A549 (cell line): ENCODE data around the gene KRABD2.
A peak's percentile ranks its signal among the peaks of the same experiment; 100 is the strongest.

Source experiments
- ATAC-seq, 2 experiments: fragments of 200-7000 bp in 1 of 2; fragments of >200 bp in 1 of 2; cut with Nextera tagmentation in 1 of 2; cut with Tn5 transposase in 1 of 2; 3 replicates each; pipeline versions ENCODE4 v1.8.0 to v1.9.1; 2018 to 2020; ENCODE audit warnings: mild to moderate bottlenecking in 1 of 2, moderate library complexity in 1 of 2
- CTCF ChIA-PET: fragments of 300-600 bp; sonication (Branson Sonifier 250); formaldehyde crosslinking; extraction: SDS; loops from one replicate; lab custom pipeline; 2021; ENCODE audit warnings: antibody characterized with exemption, inconsistent platforms; lab: Yijun Ruan, JAX
- POLR2A ChIA-PET: fragments of 350-600 bp; formaldehyde crosslinking; extraction: SDS; loops from one replicate; lab custom pipeline; 2021; ENCODE audit warnings: antibody characterized with exemption, inconsistent platforms; lab: Yijun Ruan, JAX
- DNase-seq, 2 experiments: peaks; one replicate each; pipeline versions ENCODE4 v3.0.0 to v3.0.0-alpha.2; 2011 to 2016; ENCODE audit warnings: low read depth in 1 of 2, low spot score in 1 of 2
- FAIRE-seq: peaks from 2 replicates; lab custom pipeline; 2011; peaks lifted over from hg19 to GRCh38; lab: Jason Lieb, UNC
- H3K27ac ChIP-seq, 2 experiments: fragments of >200 bp; sonication (Bioruptor Twin); formaldehyde crosslinking; 3 replicates each; pipeline ENCODE4 v1.5.1; 2016 to 2017
- H3K4me1 ChIP-seq: fragments of >200 bp; sonication (Bioruptor Twin); formaldehyde crosslinking; 3 replicates; pipeline ENCODE4 v1.6.1; 2016
- H3K4me2 ChIP-seq: fragments of >200 bp; sonication (Bioruptor Twin); formaldehyde crosslinking; 3 replicates; pipeline ENCODE4 v1.6.1; 2016
- H3K4me3 ChIP-seq: fragments of >200 bp; sonication (Bioruptor Twin); formaldehyde crosslinking; 3 replicates; pipeline ENCODE4 v1.5.1; 2016
- H3K9me3 ChIP-seq: fragments of >200 bp; sonication (Bioruptor Twin); formaldehyde crosslinking; 3 replicates; pipeline ENCODE4 v1.6.1; 2016
- CEBPB ChIP-seq, 2 experiments: fragments of >200 bp in 1 of 2; sonication (Bioruptor Twin) in 1 of 2; formaldehyde crosslinking in 1 of 2; IDR thresholded peaks; 2 replicates each; pipeline ENCODE4 v1.6.1; 2012 to 2016
- CHD4 ChIP-seq: fragments of 200-600 bp; sonication (generic); IDR thresholded peaks from 2 replicates; pipeline ENCODE4 v1.6.1; 2016; ENCODE audit warnings: antibody characterized with exemption, mild to moderate bottlenecking, borderline replicate concordance
- CTCF ChIP-seq: fragments of >200 bp; sonication (Bioruptor Twin); formaldehyde crosslinking; IDR thresholded peaks from 3 replicates; pipeline ENCODE4 v1.5.1; 2016
- EHF ChIP-seq: fragments of 250-450 bp; sonication (Bioruptor Pico); IDR thresholded peaks from 2 replicates; pipeline ENCODE4 v1.5.0; 2020; ENCODE audit warnings: mild to moderate bottlenecking
- EP300 ChIP-seq, 2 experiments: fragments of >200 bp; sonication (Bioruptor Twin); formaldehyde crosslinking; IDR thresholded peaks; 2 replicates in 1 of 2; 3 replicates in 1 of 2; pipeline ENCODE4 v1.6.1; 2016 to 2017
- ESRRA ChIP-seq: fragments of 150-350 bp; IDR thresholded peaks from 2 replicates; pipeline ENCODE4 v1.6.1; 2014; ENCODE audit warnings: mild to moderate bottlenecking, low read length, borderline replicate concordance
- FOSB ChIP-seq: fragments of 250-450 bp; sonication (Bioruptor Pico); IDR thresholded peaks from 2 replicates; pipeline ENCODE4 v1.5.0; 2020; ENCODE audit warnings: mild to moderate bottlenecking, moderate library complexity
- FOXS1 ChIP-seq: fragments of 250-450 bp; sonication (Bioruptor Pico); IDR thresholded peaks from 2 replicates; pipeline ENCODE4 v1.5.0; 2020; ENCODE audit warnings: mild to moderate bottlenecking, moderate library complexity
- HEYL ChIP-seq: fragments of 250-450 bp; sonication (Bioruptor Pico); IDR thresholded peaks from 2 replicates; pipeline ENCODE4 v1.8.0; 2021; ENCODE audit warnings: mild to moderate bottlenecking, moderate library complexity
- HOXB13 ChIP-seq: fragments of 250-450 bp; sonication (Bioruptor Pico); IDR thresholded peaks from 2 replicates; pipeline ENCODE4 v1.5.0; 2020; ENCODE audit warnings: low read depth, mild to moderate bottlenecking, moderate library complexity
- HOXB5 ChIP-seq: fragments of 250-450 bp; sonication (Bioruptor Pico); IDR thresholded peaks from 2 replicates; pipeline ENCODE4 v1.5.0; 2020; ENCODE audit warnings: mild to moderate bottlenecking, moderate library complexity
- MAFK ChIP-seq: fragments of 450-650 bp; IDR thresholded peaks from 2 replicates; pipeline ENCODE4 v1.6.1; 2014; ENCODE audit not compliant: partially characterized antibody
- MAX ChIP-seq: IDR thresholded peaks from 2 replicates; pipeline ENCODE4 v1.6.1; 2012
- MYC ChIP-seq: IDR thresholded peaks from 2 replicates; pipeline ENCODE4 v1.6.1; 2012; ENCODE audit warnings: mild to moderate bottlenecking, inconsistent platforms, low read length, improper control_type of control experiment, borderline replicate concordance
- POLR2A ChIP-seq: IDR thresholded peaks from 2 replicates; pipeline ENCODE4 v1.6.1; 2012; ENCODE audit warnings: mild to moderate bottlenecking, low read length
- RCOR1 ChIP-seq: fragments of 150-350 bp; IDR thresholded peaks from 2 replicates; pipeline ENCODE4 v1.6.1; 2014; ENCODE audit warnings: antibody characterized with exemption, low read length, low read depth
- RFX5 ChIP-seq: fragments of 450-650 bp; IDR thresholded peaks from 2 replicates; pipeline ENCODE4 v1.7.1; 2014; ENCODE audit warnings: antibody characterized with exemption, mild to moderate bottlenecking, moderate library complexity
- RNF2 ChIP-seq: fragments of 200-600 bp; sonication (generic); IDR thresholded peaks from 2 replicates; pipeline ENCODE4 v1.6.1; 2016; ENCODE audit warnings: low read depth, mild to moderate bottlenecking, antibody characterized with exemption, moderate library complexity, borderline replicate concordance
- SMC3 ChIP-seq: fragments of >200 bp; sonication (Bioruptor Twin); formaldehyde crosslinking; IDR thresholded peaks from 3 replicates; pipeline ENCODE4 v1.6.1; 2018; ENCODE audit warnings: inconsistent platforms
- SREBF2 ChIP-seq: fragments of 450-650 bp; IDR thresholded peaks from 2 replicates; pipeline ENCODE4 v1.6.1; 2014; ENCODE audit warnings: mild to moderate bottlenecking, moderate library complexity
- TFCP2L1 ChIP-seq: fragments of 250-450 bp; sonication (Bioruptor Pico); IDR thresholded peaks from 2 replicates; pipeline ENCODE4 v1.5.0; 2021; ENCODE audit warnings: mild to moderate bottlenecking
- WGBS: methylation state at CpG from one replicate; pipeline ENCODE4 v1.1.6; 2017; ENCODE audit errors: missing lambda C conversion rate; 5-methylcytosine and 5-hydroxymethylcytosine counted together
- TF ChIP-seq, protein P1 (sequence below): fragments of 250-450 bp; sonication (Bioruptor Pico); IDR thresholded peaks from 2 replicates; pipeline ENCODE4 v1.5.0; 2020; ENCODE audit warnings: low read depth, mild to moderate bottlenecking, moderate library complexity
- TF ChIP-seq, protein P2 (sequence below): fragments of 150-350 bp; IDR thresholded peaks from 2 replicates; pipeline ENCODE4 v1.6.1; 2014; ENCODE audit warnings: low read depth, mild to moderate bottlenecking, low read length
- TF ChIP-seq, protein P3 (sequence below): fragments of >200 bp; sonication (Bioruptor Twin); formaldehyde crosslinking; IDR thresholded peaks from 2 replicates; pipeline ENCODE4 v1.6.1; 2016

The KRABD2 gene

DNA sequence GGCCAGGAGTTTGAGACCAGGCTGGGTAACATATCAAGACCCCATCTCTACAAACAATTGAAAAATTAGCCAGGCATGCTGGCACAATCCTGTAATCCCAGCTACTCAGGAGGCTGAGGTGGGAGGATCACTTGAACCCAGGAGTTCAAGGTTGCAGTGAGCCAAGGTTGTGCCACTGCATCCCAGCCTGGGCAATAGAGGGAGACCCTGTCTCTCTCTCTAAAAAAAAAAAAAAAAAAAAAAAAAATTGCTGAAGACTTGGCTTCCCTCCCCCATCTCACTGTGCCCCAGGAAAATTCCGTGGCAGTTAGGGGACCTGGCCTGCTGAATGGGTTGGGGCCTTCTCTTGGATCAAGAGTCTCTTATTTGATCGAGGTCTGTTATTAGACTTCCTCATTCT, 37.0 kb downstream of the KRABD2 start, which contains the start of gene ODF4:
TSS of gene ODF4 (plus strand) at position 301 of the 400 bp plus-strand sequence. CDS start 212 bp downstream, outside the sequence.
- H3K4me1 ChIP-seq: no peaks in the 10 kb centered on the region
- POLR2A ChIA-PET: no interaction called here
- FAIRE-seq: no peak

DNA sequence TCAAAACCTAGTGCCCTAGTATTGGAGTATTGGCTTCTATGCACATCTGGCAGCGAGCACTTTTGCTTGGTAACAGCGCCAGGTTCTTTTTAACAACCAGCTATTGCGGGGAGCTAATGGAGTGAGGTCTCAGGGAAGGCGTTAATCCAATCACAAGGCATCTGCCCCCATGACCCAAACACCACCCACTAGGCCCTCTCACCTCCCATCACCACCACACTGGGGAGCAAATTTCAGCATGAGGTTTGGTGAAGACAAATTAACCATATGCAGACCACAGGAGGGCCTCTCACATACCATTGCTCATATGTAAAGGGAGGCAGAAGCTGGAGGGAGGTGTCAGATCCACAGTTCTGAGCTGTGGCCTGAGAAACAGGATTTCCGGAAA, 37.8 kb downstream of the KRABD2 start:
- CTCF ChIA-PET: interaction anchor here (0.9 to 4.5 kb wide), 6 partner anchors 11 to 282 kb away, joined by 3 to 16 read pairs (median 4); no protein-coding TSS in a partner anchor

More for the DNA sequence above, 37.0 kb downstream of the KRABD2 start, which contains the start of gene ODF4:
- TF ChIP-seq MAX (no peak), CEBPB (IDR thresholded peaks at IDR 0.05) (no peak), RCOR1 (no peak), CTCF (no peak), RNF2 (no peak), FOXS1 (CRISPR knock-in tag) (no peak), FOSB (CRISPR knock-in tag) (no peak)
- TF ChIP-seq, protein P1, sequence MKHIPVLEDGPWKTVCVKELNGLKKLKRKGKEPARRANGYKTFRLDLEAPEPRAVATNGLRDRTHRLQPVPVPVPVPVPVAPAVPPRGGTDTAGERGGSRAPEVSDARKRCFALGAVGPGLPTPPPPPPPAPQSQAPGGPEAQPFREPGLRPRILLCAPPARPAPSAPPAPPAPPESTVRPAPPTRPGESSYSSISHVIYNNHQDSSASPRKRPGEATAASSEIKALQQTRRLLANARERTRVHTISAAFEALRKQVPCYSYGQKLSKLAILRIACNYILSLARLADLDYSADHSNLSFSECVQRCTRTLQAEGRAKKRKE (CRISPR knock-in tag): no peak
- TF ChIP-seq, all 56 proteins: peak for 0
- Histone ChIP-seq H3K4me2 (no peak within 1 kb of the TSS), H3K4me3 (no peak within 1 kb of the TSS), H3K27ac (no peak within 1 kb of the TSS), H3K9me3 (no peaks in the 10 kb centered on the region)
- CTCF ChIA-PET: interaction anchor here (0.6 to 4.5 kb wide), 6 partner anchors 12 to 239 kb away, joined by 3 to 16 read pairs (median 4); no protein-coding TSS in a partner anchor
- no peak for DNase-seq
- no peak for ATAC-seq
- 32% methylated on average over 2 of the region's 2 CpGs for WGBS

GRCh38 chr17:8337802-8338752, 38.4 kb downstream of the KRABD2 start:
- H3K4me1 ChIP-seq: no peaks in the 10 kb centered on the region
- no peaks in the 10 kb centered on the region for H3K9me3 ChIP-seq
- CTCF ChIA-PET: interaction anchor here (0.6 to 4.5 kb wide), 9 partner anchors 11 to 1552 kb away, joined by 3 to 16 read pairs (median 3); no protein-coding TSS in a partner anchor
- H3K4me2 ChIP-seq: no peak overlapping the region
- peak; percentile 7 for FAIRE-seq
- no peak overlapping the region for H3K4me3 ChIP-seq
- no peak overlapping the region for H3K27ac ChIP-seq
- POLR2A ChIA-PET: interaction anchor here (0.8 to 1.2 kb wide), 2 partner anchors 43 to 88 kb away, joined by 3 read pairs; no protein-coding TSS in a partner anchor
- TF ChIP-seq, protein P2, sequence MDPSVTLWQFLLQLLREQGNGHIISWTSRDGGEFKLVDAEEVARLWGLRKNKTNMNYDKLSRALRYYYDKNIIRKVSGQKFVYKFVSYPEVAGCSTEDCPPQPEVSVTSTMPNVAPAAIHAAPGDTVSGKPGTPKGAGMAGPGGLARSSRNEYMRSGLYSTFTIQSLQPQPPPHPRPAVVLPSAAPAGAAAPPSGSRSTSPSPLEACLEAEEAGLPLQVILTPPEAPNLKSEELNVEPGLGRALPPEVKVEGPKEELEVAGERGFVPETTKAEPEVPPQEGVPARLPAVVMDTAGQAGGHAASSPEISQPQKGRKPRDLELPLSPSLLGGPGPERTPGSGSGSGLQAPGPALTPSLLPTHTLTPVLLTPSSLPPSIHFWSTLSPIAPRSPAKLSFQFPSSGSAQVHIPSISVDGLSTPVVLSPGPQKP: no peak
- TF ChIP-seq ESRRA (no peak), SMC3 (no peak), SREBF2 (no peak), HOXB13 (CRISPR knock-in tag) (no peak), CTCF (no peak), MAFK (no peak), EHF (CRISPR knock-in tag) (no peak), POLR2A (no peak), HEYL (CRISPR knock-in tag) (no peak), EP300 (IDR thresholded peaks at IDR 0.05) (no peak), CHD4 (no peak), MYC (no peak), RFX5 (no peak)
- TF ChIP-seq, protein P3, sequence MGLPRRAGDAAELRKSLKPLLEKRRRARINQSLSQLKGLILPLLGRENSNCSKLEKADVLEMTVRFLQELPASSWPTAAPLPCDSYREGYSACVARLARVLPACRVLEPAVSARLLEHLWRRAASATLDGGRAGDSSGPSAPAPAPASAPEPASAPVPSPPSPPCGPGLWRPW: no peak
- 50% methylated on average over 11 of the region's 11 CpGs for WGBS
- ATAC-seq: peak in 1 of 2 experiments; percentile 20; a peak in 2 of 6 replicates
- DNase-seq: no peak

More for the DNA sequence above, 37.8 kb downstream of the KRABD2 start:
- Histone ChIP-seq H3K4me1 (no peaks in the 10 kb centered on the region), H3K9me3 (no peaks in the 10 kb centered on the region), H3K4me3 (no peak overlapping the region), H3K4me2 (no peak overlapping the region)
- POLR2A ChIA-PET: no interaction called here
- no peak for FAIRE-seq
- WGBS: 84% methylated on average over 5 of the region's 5 CpGs
- DNase-seq: no peak
- no peak for TF ChIP-seq TFCP2L1 (CRISPR knock-in tag)
- no peak for TF ChIP-seq HOXB5 (CRISPR knock-in tag)
- TF ChIP-seq RCOR1: no peak
- TF ChIP-seq, all 56 proteins: peak for 0
- peak in 1 of 2 experiments; percentile 26; a peak in 1 of 6 replicates for ATAC-seq
- H3K27ac ChIP-seq: no peak overlapping the region
